Duodenal mucosa (tissue), 2 donors: Measurements from ENCODE around the gene HSF2BP.

Experiments used
- H3K27ac ChIP-seq: one replicate; pipeline ENCODE4 v1.7.0; 2013; ENCODE audit warnings: low read depth, low read length
- H3K27me3 ChIP-seq, 2 donors: one replicate each; pipeline ENCODE4 v1.7.0; 2013; ENCODE audit warnings: low read length in 2 of 2, control low read depth in 1 of 2; ENCODE audit not compliant: insufficient read depth in 2 of 2, control insufficient read depth in 1 of 2
- H3K36me3 ChIP-seq, 2 donors: one replicate each; pipeline ENCODE4 v1.7.0; 2013; ENCODE audit warnings: low read length in 2 of 2, control low read depth in 1 of 2; ENCODE audit not compliant: insufficient read depth in 2 of 2, control insufficient read depth in 1 of 2
- H3K4me1 ChIP-seq, 2 donors: one replicate each; pipeline ENCODE4 v1.7.0; 2013; ENCODE audit warnings: low read length in 2 of 2, control low read depth in 1 of 2; ENCODE audit not compliant: insufficient read depth in 2 of 2, control insufficient read depth in 1 of 2
- H3K4me3 ChIP-seq, 2 donors: one replicate each; pipeline ENCODE4 v1.7.0; 2013; ENCODE audit warnings: low read length in 2 of 2, low read depth in 1 of 2
- H3K9ac ChIP-seq, 2 donors: one replicate each; pipeline ENCODE4 v1.7.0; 2013; ENCODE audit warnings: low read length in 2 of 2, low read depth in 1 of 2
- H3K9me3 ChIP-seq, 2 donors: one replicate each; pipeline ENCODE4 v1.7.0; 2013; ENCODE audit warnings: low read length in 2 of 2, control low read depth in 1 of 2; ENCODE audit not compliant: control insufficient read depth in 1 of 2

The HSF2BP gene

DNA sequence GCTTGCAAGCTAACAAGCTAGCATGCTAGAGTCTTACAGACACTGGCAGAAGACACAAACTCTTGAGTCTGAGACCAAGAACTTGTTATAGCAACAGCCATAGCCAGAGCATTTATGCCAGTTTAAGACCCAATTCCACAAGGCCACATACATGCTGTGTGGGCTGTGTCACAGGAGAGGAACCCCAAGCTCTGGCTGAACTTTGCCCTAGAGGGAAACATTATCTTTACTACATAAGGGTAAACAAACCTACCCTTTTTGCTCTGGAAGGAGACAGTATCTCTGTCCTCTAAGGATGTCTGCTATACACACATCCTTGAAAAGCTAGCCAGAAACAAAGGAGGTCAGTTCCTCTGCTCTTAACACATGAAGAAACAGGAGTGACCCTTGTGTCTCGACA, 70.3 kb downstream of the HSF2BP start:
- no peak overlapping the region for H3K27ac ChIP-seq
- H3K36me3 ChIP-seq: no peaks in the 10 kb centered on the region
- H3K27me3 ChIP-seq: no peaks in the 10 kb centered on the region
- H3K4me3 ChIP-seq: no peak overlapping the region
- peaks cover 3 to 20% of the 10 kb centered on the region in 2 donors for H3K4me1 ChIP-seq
- H3K9ac ChIP-seq: no peak overlapping the region
- H3K9me3 ChIP-seq: no peaks in the 10 kb centered on the region

DNA sequence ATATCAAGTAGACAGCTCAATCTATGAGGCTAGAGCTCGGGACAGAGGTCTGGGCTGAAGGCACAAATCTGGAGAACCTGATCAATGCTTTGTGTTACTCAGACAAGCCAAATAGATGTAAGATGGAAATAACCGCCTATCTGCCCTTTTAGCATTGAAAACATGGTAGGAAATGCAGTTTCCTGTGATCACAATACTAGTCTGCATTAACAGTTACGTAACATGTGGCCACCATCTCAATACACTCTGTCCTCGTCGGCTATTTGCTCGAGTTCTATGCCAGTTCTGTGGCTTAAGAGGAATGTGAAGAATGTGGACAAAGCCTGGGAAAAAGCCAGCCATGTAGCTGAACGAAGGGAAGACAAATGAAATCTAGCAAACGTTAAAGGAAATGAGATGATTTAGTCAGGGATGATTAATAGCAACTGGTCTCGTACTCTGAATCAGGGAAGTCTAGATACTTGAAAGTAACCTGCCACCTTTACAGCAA, 73.3 kb downstream of the HSF2BP start:
- Histone ChIP-seq H3K9ac (no peak overlapping the region), H3K27ac (no peak overlapping the region)

DNA sequence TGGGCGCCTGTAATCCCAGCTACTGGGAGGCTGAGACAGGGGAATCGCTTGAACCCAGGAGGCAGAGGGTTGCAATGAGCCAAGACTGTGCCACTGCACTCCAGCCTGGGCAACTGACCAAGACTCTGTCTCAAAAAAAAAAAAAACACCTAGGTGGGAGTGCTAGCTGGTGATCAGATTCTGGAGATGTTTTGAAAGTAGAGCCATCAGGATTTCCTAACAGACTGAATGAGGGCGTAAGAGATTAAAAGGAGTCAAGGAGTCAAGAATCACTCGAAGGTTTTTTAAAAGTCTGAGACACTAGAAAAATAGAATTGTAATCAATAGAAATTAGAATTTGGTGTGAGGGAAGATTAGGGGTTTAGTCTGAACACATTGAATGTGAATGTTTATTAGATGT, 73.8 kb downstream of the HSF2BP start:
- Histone ChIP-seq H3K9me3 (no peaks in the 10 kb centered on the region), H3K27me3 (no peaks in the 10 kb centered on the region), H3K4me1 (peaks cover 3 to 20% of the 10 kb centered on the region in 2 donors), H3K27ac (no peak overlapping the region), H3K9ac (no peak overlapping the region), H3K36me3 (no peaks in the 10 kb centered on the region), H3K4me3 (no peak overlapping the region)

More for the DNA sequence above, 73.3 kb downstream of the HSF2BP start:
- Histone ChIP-seq H3K4me3 (no peak overlapping the region), H3K4me1 (peaks cover 3 to 20% of the 10 kb centered on the region in 2 donors), H3K27me3 (no peaks in the 10 kb centered on the region), H3K36me3 (no peaks in the 10 kb centered on the region), H3K9me3 (no peaks in the 10 kb centered on the region)

DNA sequence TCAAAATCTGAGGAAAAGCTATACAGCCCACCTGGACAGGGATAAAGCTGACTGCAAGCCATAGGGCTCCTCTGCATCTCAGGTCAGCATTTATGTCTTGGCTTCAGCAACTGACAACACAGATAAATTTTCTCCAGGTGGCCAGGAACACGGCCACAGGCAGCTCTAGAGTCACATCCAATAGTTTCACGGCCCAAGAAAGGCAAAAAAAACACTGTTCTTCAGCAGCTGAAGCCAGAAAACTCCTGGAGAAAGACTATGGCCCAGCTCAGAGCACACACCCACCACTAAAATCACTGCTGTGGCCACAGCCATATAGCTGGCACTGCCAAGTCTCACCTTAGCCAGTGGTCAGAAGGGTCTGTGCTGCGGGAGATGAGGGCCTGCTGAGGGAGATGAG, 77.8 kb downstream of the HSF2BP start:
- H3K36me3 ChIP-seq: no peaks in the 10 kb centered on the region
- no peak overlapping the region for H3K27ac ChIP-seq
- no peak overlapping the region for H3K9ac ChIP-seq
- peaks cover 3 to 5% of the 10 kb centered on the region in 2 donors for H3K4me1 ChIP-seq
- no peaks in the 10 kb centered on the region for H3K9me3 ChIP-seq
- H3K4me3 ChIP-seq: no peak overlapping the region
- no peaks in the 10 kb centered on the region for H3K27me3 ChIP-seq

DNA sequence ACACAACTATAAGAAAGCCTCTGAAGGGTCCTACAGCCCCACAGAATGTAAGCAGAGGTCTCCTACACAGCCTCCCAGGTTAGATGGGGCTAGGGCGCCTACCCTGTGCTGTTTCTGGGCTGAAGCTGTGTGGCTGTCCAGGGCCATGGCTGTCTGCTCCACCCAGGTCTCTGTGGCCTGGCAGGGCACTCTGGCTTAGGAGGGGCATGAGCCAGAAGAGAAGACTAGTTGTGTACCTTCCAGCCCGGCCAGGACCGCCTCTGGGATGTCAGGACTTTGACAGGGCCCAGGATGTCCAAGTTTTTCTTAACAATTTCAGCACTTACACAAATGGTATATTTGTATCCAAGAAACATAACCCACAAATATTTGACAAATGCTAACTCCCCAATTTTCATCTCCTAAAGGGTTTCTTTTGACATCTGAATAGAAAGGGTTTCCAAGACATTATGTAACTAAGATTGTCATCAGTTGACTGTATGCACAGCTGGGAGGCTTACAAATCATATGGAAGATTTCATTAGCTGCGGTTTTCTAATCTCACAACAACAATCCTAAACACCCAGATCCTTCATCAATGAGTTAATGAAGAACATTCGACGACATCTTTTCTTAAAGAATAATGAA, 80.5 kb downstream of the HSF2BP start:
- H3K9me3 ChIP-seq: no peaks in the 10 kb centered on the region
- no peak overlapping the region for H3K9ac ChIP-seq
- H3K27me3 ChIP-seq: no peaks in the 10 kb centered on the region
- H3K27ac ChIP-seq: no peak overlapping the region
- no peaks in the 10 kb centered on the region for H3K36me3 ChIP-seq
- no peaks in the 10 kb centered on the region for H3K4me1 ChIP-seq
- H3K4me3 ChIP-seq: no peak overlapping the region

DNA sequence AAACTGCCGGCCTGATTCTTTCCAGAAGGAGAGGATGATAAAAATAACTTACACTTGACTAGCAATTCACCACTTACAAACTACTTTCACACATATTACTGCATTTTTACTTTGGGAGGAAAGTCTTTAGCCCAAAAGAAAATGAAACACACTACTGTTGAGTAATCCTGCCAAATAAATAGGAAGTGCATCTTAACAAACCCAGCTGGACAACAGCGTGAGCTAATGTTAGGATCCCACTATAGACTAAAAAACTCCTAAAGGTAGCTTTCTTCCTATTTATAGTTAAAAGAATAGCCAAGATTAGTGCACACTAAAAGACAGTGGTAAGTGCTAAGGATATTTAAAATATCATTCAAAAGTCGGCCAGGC, 83.8 kb downstream of the HSF2BP start:
- H3K4me3 ChIP-seq: no peak overlapping the region
- no peaks in the 10 kb centered on the region for H3K27me3 ChIP-seq
- no peaks in the 10 kb centered on the region for H3K4me1 ChIP-seq
- no peaks in the 10 kb centered on the region for H3K9me3 ChIP-seq
- no peaks in the 10 kb centered on the region for H3K36me3 ChIP-seq
- H3K27ac ChIP-seq: no peak overlapping the region
- no peak overlapping the region for H3K9ac ChIP-seq

DNA sequence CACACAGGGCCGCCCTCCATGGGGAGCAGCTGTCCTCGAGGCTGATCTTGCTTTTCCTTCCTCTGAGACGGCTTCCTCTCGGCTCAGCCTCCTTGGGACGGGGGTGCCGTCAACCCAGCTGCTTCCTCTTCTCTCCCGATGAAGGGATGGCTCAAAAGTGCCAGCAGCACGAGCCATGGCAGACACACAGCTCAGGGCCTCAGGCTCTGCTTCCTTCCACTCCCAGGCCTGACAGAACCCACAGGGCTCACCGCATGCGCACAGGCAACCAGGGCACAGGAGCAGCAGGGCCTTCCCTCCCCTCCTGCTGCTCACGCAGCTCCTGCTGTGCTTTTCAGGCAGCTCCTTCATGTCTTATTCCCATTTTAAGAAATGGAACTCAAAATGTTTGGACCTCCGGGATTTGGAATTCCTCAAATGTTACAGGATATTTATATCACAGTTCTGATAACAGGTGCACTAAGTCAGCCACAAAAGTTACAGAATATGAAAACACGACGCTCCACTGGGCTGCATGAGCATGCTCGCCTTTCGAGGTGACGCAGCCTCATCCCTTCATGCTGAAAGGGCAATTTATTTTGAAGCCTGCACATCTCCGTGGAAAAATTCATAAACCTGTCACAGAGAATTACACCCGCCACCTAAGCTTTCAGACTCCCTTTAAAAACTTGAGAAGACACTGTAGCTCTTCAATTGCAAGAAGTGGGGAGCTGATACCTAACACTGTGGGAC, 84.4 kb downstream of the HSF2BP start:
- H3K27ac ChIP-seq: no peak overlapping the region
- H3K27me3 ChIP-seq: no peaks in the 10 kb centered on the region
- H3K9ac ChIP-seq: no peak overlapping the region
- H3K4me1 ChIP-seq: no peaks in the 10 kb centered on the region
- H3K9me3 ChIP-seq: no peaks in the 10 kb centered on the region
- H3K36me3 ChIP-seq: no peaks in the 10 kb centered on the region
- H3K4me3 ChIP-seq: no peak overlapping the region

DNA sequence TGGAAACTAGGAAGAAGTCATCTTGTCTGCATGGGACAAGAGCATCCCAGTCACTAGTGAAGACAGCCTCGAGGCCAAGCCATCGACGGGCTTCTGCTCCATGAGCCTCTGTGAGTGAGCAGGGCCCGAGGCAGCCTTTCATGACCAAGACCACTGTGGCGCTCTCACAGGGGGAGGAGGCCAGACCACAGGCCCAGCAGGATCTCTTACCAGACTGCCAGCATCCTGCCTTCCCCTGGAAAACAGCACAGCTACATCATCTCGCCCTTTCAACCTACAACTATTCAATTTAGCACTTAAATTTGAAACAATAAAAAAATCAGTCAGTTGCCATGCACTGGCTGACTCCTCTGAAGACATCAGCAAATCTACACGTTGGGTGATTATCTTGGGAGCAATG, 85.4 kb downstream of the HSF2BP start:
- Histone ChIP-seq H3K27me3 (no peaks in the 10 kb centered on the region), H3K27ac (no peak overlapping the region)

DNA sequence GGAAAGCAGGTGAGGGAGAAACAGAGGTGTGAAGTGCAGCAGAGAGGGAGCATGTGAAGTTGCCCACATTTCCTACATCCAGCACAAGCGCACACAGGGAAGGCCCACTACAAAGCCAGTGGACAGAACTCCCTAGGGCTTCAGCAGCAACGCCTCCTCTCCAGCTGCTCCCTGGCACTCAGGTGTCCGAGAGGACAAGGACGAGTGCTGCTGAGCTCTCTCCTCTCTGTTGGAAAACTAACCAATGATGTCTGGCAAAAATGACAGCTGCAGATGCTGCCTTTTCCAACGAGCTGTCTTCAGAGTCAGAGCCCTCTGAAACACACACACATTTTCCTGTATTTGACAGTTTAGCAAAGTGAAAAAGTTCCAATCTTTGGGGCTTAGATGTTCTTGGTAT, 86.8 kb downstream of the HSF2BP start:
- H3K36me3 ChIP-seq: no peaks in the 10 kb centered on the region
- no peak overlapping the region for H3K9ac ChIP-seq
- no peaks in the 10 kb centered on the region for H3K9me3 ChIP-seq
- no peak overlapping the region for H3K4me3 ChIP-seq
- no peaks in the 10 kb centered on the region for H3K27me3 ChIP-seq
- H3K27ac ChIP-seq: no peak overlapping the region
- H3K4me1 ChIP-seq: no peaks in the 10 kb centered on the region

More for the DNA sequence above, 85.4 kb downstream of the HSF2BP start:
- H3K36me3 ChIP-seq: no peaks in the 10 kb centered on the region
- H3K9me3 ChIP-seq: no peaks in the 10 kb centered on the region
- H3K4me3 ChIP-seq: no peak overlapping the region
- H3K4me1 ChIP-seq: no peaks in the 10 kb centered on the region
- H3K9ac ChIP-seq: no peak overlapping the region

DNA sequence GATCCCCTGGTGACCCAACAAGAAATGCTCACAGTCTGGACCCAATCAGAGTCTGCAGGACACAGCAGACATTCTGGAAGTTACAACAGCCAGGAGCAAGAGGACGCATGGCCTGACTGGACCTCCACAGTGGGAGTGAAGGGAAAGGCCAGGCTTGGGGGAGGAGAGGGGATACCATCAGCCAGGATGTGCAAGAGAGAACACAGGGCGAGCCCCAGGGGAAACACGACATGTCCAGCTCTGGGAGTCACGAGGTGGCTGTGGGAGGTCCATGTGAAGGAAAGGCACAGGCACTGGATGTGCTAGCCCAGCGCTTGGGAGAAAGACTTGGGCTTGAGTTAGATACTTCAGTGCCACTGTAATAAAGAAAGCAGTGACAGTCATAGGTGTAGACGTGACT, 87.3 kb downstream of the HSF2BP start:
- H3K9me3 ChIP-seq: no peaks in the 10 kb centered on the region
- H3K9ac ChIP-seq: no peak overlapping the region
- H3K27ac ChIP-seq: no peak overlapping the region
- no peaks in the 10 kb centered on the region for H3K27me3 ChIP-seq
- no peaks in the 10 kb centered on the region for H3K4me1 ChIP-seq
- no peak overlapping the region for H3K4me3 ChIP-seq
- H3K36me3 ChIP-seq: no peaks in the 10 kb centered on the region
